H1 (cell line): Measurements from ENCODE around the gene MMP28. TPM values are rescaled to one million over a fixed set of nuclear protein-coding genes. Genes with fewer than 3 reads are reported as not detected.

Experiments used
- BCL11A ChIP-seq, 2 experiments: IDR thresholded peaks; one replicate each; pipeline ENCODE4 v1.6.1; 2011; ENCODE audit warnings: low read depth in 2 of 2, low read length in 2 of 2, mild to moderate bottlenecking in 2 of 2
- BRCA1 ChIP-seq: IDR thresholded peaks from 2 replicates; pipeline ENCODE4 v1.6.1; 2012; ENCODE audit warnings: low read depth, low read length, improper control_type of control experiment
- CTCF ChIP-seq, 3 experiments: IDR thresholded peaks; 1 replicate in 2 of 3; 2 replicates in 1 of 3; pipeline versions ENCODE4 v1.5.1 to v1.6.1; 2011; ENCODE audit warnings: low read length in 3 of 3, mild to moderate bottlenecking in 3 of 3, inconsistent platforms in 2 of 3, low read depth in 1 of 3, moderate library complexity in 1 of 3; ENCODE audit not compliant: insufficient read depth in 1 of 3; ENCODE audit errors: control extremely low read depth in 1 of 3
- EGR1 ChIP-seq: IDR thresholded peaks from 2 replicates; pipeline ENCODE4 v1.6.1; 2011; ENCODE audit warnings: low read depth, low read length, borderline replicate concordance
- KDM4A ChIP-seq: IDR thresholded peaks from one replicate; pipeline ENCODE4 v1.7.1; 2012; ENCODE audit warnings: low read depth, mild to moderate bottlenecking, moderate library complexity, low read length, inconsistent platforms; ENCODE audit not compliant: severe bottlenecking
- MAX ChIP-seq: IDR thresholded peaks from 2 replicates; pipeline ENCODE4 v1.6.1; 2012; ENCODE audit warnings: inconsistent platforms
- NANOG ChIP-seq: IDR thresholded peaks from 2 replicates; pipeline ENCODE4 v1.6.1; 2011; ENCODE audit warnings: low read length, low read depth, mild to moderate bottlenecking, inconsistent platforms; ENCODE audit not compliant: insufficient read depth, poor library complexity, severe bottlenecking
- PHF8 ChIP-seq: fragments of 200-600 bp; sonication (generic); conservative IDR thresholded peaks from 2 replicates; pipeline ENCODE4 v1.7.1; 2012; ENCODE audit warnings: low read depth, mild to moderate bottlenecking, inconsistent platforms, low read length, moderate library complexity
- POLR2AphosphoS5 ChIP-seq: IDR thresholded peaks from 2 replicates; pipeline ENCODE4 v1.6.1; 2011; ENCODE audit warnings: low read depth, low read length
- POU5F1 ChIP-seq: IDR thresholded peaks from 2 replicates; pipeline ENCODE4 v1.6.1; 2011; ENCODE audit warnings: low read depth, mild to moderate bottlenecking, low read length, moderate library complexity
- RAD21 ChIP-seq, 2 experiments: IDR thresholded peaks in 1 of 2; conservative IDR thresholded peaks in 1 of 2; 2 replicates each; pipeline ENCODE4 v1.6.1; 2011; ENCODE audit warnings: low read depth in 2 of 2, low read length in 2 of 2, improper control_type of control experiment in 1 of 2, inconsistent platforms in 1 of 2, mild to moderate bottlenecking in 1 of 2, moderate library complexity in 1 of 2
- RBBP5 ChIP-seq: IDR thresholded peaks from 2 replicates; pipeline ENCODE4 v1.7.1; 2012; ENCODE audit warnings: low read depth, mild to moderate bottlenecking, inconsistent platforms, low read length, moderate library complexity, borderline replicate concordance
- SIN3A ChIP-seq, 2 experiments: IDR thresholded peaks in 1 of 2; conservative IDR thresholded peaks in 1 of 2; 2 replicates each; pipeline ENCODE4 v1.6.1; 2011 to 2012; ENCODE audit warnings: low read length in 2 of 2, improper control_type of control experiment in 1 of 2, low read depth in 1 of 2, mild to moderate bottlenecking in 1 of 2
- TEAD4 ChIP-seq: IDR thresholded peaks from 2 replicates; pipeline ENCODE4 v1.6.1; 2012; ENCODE audit warnings: low read depth, low read length, inconsistent platforms, mixed read lengths
- YY1 ChIP-seq: IDR thresholded peaks from 2 replicates; pipeline ENCODE4 v1.6.1; 2011; ENCODE audit warnings: low read depth, mild to moderate bottlenecking, low read length
- ZNF274 ChIP-seq: IDR thresholded peaks from 2 replicates; pipeline ENCODE4 v1.7.0; 2012; ENCODE audit warnings: low read length, borderline replicate concordance; ENCODE audit errors: extremely low read depth
- polyA plus RNA-seq, 7 experiments: library from polyadenylated mRNA; depleted of rRNA in 3 of 7; stranded (reverse) in 5 of 7; unstranded in 2 of 7; fragments of >200 nt in 5 of 7; fragments of 200-250 nt in 2 of 7; gene quantifications; 1 replicate in 5 of 7; 2 replicates in 1 of 7; 4 replicates in 1 of 7; pipeline versions ENCODE4 v1.2.1 to v1.2.3, GENCODE V29; 2011 to 2013; ENCODE audit warnings: missing spikeins in 2 of 7, mixed read lengths in 2 of 7
- total RNA-seq: library from RNA; stranded (reverse); fragmentation: NEBNext Ultra II Directional; extraction: Animal tissue kit (Norgen Biotek cat#: 25700); gene quantifications from 2 replicates; pipeline ENCODE4 v1.2.1, GENCODE V29; 2021

MMP28 gene
- total and polyA plus RNA-seq, 2 of the 8 experiments (the other 6 are each of a cell fraction or from before 2014, with no cell fraction given) = not detected

- peak; percentile 60 for TF ChIP-seq PHF8
- TF ChIP-seq ZNF274 = no peak
- TF ChIP-seq POLR2AphosphoS5 = peak; percentile 27; the same call in 1 of the 2 replicates
- 0 out of 2 replicates have a peak, but pooled peaks have one; percentile 31 for TF ChIP-seq MAX
- TF ChIP-seq KDM4A = peak; percentile 62
- peak; percentile 85; the same call in 1 of the 2 replicates for TF ChIP-seq EGR1
- peak; percentile 73 for TF ChIP-seq TEAD4
- TF ChIP-seq YY1 = no peak
- no peak; a peak in 1 of 4 replicates for TF ChIP-seq RAD21 (IDR thresholded peaks at IDR 0.05 in 1 of 2, conservative IDR thresholded peaks at IDR 0.05 in 1 of 2; ENCODE audit: low read depth in 2 of 2, low read length in 2 of 2)
- no peak for TF ChIP-seq BCL11A (IDR thresholded peaks at IDR 0.05; ENCODE audit: low read depth in 2 of 2, low read length in 2 of 2)
- 0 out of 2 replicates have a peak, but pooled peaks have one; percentile 53 for TF ChIP-seq RBBP5
- TF ChIP-seq SIN3A (conservative IDR thresholded peaks at IDR 0.05 in 1 of 2, IDR thresholded peaks at IDR 0.05 in 1 of 2; ENCODE audit: low read depth in 1 of 2, low read length in 2 of 2) = peak; percentile 20 to 50; a peak in 2 of 4 replicates
- TF ChIP-seq BRCA1 = no peak
- TF ChIP-seq POU5F1 = no peak
- TF ChIP-seq NANOG = no peak
- TF ChIP-seq CTCF (IDR thresholded peaks at IDR 0.05; ENCODE audit: control extremely low read depth in 1 of 3, insufficient read depth in 1 of 3, low read depth in 1 of 3, low read length in 3 of 3) = no peak
Measured at GRCh38 chr17:35731239-35731916, 64.1 kb downstream of the MMP28 start, which contains the start of gene RASL10B (continued).
